Measurements from ENCODE around the gene RADX.

- no peak for TF ChIP-seq CTCF (IDR thresholded peaks at IDR 0.05; ENCODE audit: insufficient read depth, low read length)
- TF ChIP-seq REST (IDR thresholded peaks at IDR 0.05; ENCODE audit: insufficient replicate concordance, low read depth): no peak
Measured at GRCh38 chrX:106611317-106611678, 480 bp upstream of the RADX start.
